ENCODE measurements around the gene VTI1A. TPM values are rescaled to one million over a fixed set of nuclear protein-coding genes. Genes with fewer than 3 reads are reported as not detected.

Gene VTI1A
- total and polyA plus RNA-seq, 2 of the 8 experiments (the other 6 are each of a cell fraction or from before 2014, with no cell fraction given) = 6.0 to 20.0 TPM

- no peak for TF ChIP-seq CHD2 (IDR thresholded peaks at IDR 0.05; ENCODE audit: low read length)
- TF ChIP-seq SIN3A (conservative IDR thresholded peaks at IDR 0.05 in 1 of 2, IDR thresholded peaks at IDR 0.05 in 1 of 2; ENCODE audit: low read depth in 1 of 2, low read length in 2 of 2) = no peak
- no peak for TF ChIP-seq MAX (IDR thresholded peaks at IDR 0.05)
- TF ChIP-seq POLR2A (IDR thresholded peaks at IDR 0.05; ENCODE audit: control extremely low read depth in 1 of 2, low read depth in 2 of 2, low read length in 2 of 2) = no peak
- TF ChIP-seq SIX5 (IDR thresholded peaks at IDR 0.05; ENCODE audit: low read depth, low read length) = no peak
- TF ChIP-seq CTBP2 (IDR thresholded peaks at IDR 0.05; ENCODE audit: borderline replicate concordance, insufficient read depth, insufficient read length, low read length) = no peak
Observed at GRCh38 chr10:112640638-112641037, 193.6 kb downstream of the VTI1A start (continued).
